Measurements from ENCODE around the gene RBFOX2. TPM values are rescaled to one million over a fixed set of nuclear protein-coding genes. Genes with fewer than 3 reads are reported as not detected.
"Not testable (repeated sequence)": the region's sequence is repeated elsewhere in the genome, so short reads cannot be mapped to it uniquely, and the experiment has no call there.

RBFOX2 gene
- total RNA-seq, 1 experiment from 2014 or later, result 81.1 TPM

- ATAC-seq, result no peak
- no peaks in the 10 kb centered on the region for H3K9me3 ChIP-seq (ENCODE audit: control insufficient read depth, insufficient read depth, low read depth, low read length)
- in situ Hi-C loops (cut with HindIII; ENCODE audit: low pct_unique_long_range_greater_than_20kb, low sequenced_read_pairs) (no loop called here), intact Hi-C loops (cut with micrococcal nuclease; ENCODE audit: unreplicated experiment) (no loop called here)
- no TSS peak for BruUV-seq (replicated peaks)
- ChIA-PET CTCF (no interaction called here), POLR2A (no interaction called here)
- no peaks in the 10 kb centered on the region for H3K36me3 ChIP-seq (ENCODE audit: control insufficient read depth, insufficient read depth, low read length)
- no peak overlapping the region for H3K27ac ChIP-seq (ENCODE audit: low read length)
- H3K4me3 ChIP-seq (ENCODE audit: low read depth in 2 of 2, low read length in 2 of 2), result no peak overlapping the region
- no peaks in the 10 kb centered on the region for H3K27me3 ChIP-seq (ENCODE audit: control insufficient read depth, insufficient read depth, low read length)
- TF ChIP-seq TCF7L2 (IDR thresholded peaks at IDR 0.05; ENCODE audit: low read depth, low read length), result no peak
- no peaks in the 10 kb centered on the region for H3K4me1 ChIP-seq (ENCODE audit: control insufficient read depth, insufficient read depth, low read length)
- no peak for DNase-seq (ENCODE audit: low read depth, low spot score)
Measured at GRCh38 chr22:36073476-36073875, 44.9 kb upstream of the RBFOX2 start.

GRCh38 chr22:36070645-36071044 is 42.0 kb upstream of the RBFOX2 start:
- H3K4me3 ChIP-seq (ENCODE audit: low read depth in 2 of 2, low read length in 2 of 2); H3K27me3 ChIP-seq (ENCODE audit: control insufficient read depth, insufficient read depth, low read length); H3K9me3 ChIP-seq (ENCODE audit: control insufficient read depth, insufficient read depth, low read depth, low read length); H3K4me1 ChIP-seq (ENCODE audit: control insufficient read depth, insufficient read depth, low read length); intact Hi-C loops (cut with micrococcal nuclease; ENCODE audit: unreplicated experiment); H3K36me3 ChIP-seq (ENCODE audit: control insufficient read depth, insufficient read depth, low read length); ATAC-seq; in situ Hi-C loops (cut with HindIII; ENCODE audit: low pct_unique_long_range_greater_than_20kb, low sequenced_read_pairs); BruUV-seq (replicated peaks); CTCF ChIA-PET; H3K27ac ChIP-seq (ENCODE audit: low read length); DNase-seq (ENCODE audit: low read depth, low spot score): not testable (repeated sequence)
- POLR2A ChIA-PET, result interaction anchor here (0.5 kb wide), 1 partner anchor 23 kb away, joined by 5 read pairs; no protein-coding TSS in a partner anchor

GRCh38 chr22:36069368-36069767 is 40.7 kb upstream of the RBFOX2 start:
- no peak for TF ChIP-seq REST (IDR thresholded peaks at IDR 0.05; ENCODE audit: insufficient read depth in 1 of 2, low read depth in 2 of 2, low read length in 1 of 2)
- TF ChIP-seq POLR2AphosphoS5 (IDR thresholded peaks at IDR 0.05; ENCODE audit: low read depth, low read length), result no peak
- no peak for TF ChIP-seq TCF7L2 (IDR thresholded peaks at IDR 0.05; ENCODE audit: low read depth, low read length)
- TF ChIP-seq SIN3A (IDR thresholded peaks at IDR 0.05; ENCODE audit: borderline replicate concordance, insufficient read depth, low read depth, low read length), result no peak
- no peak for TF ChIP-seq CTCF (IDR thresholded peaks at IDR 0.05)
- ChIA-PET POLR2A (no interaction called here), CTCF (no interaction called here)
- Histone ChIP-seq H3K36me3 (ENCODE audit: control insufficient read depth, insufficient read depth, low read length) (no peaks in the 10 kb centered on the region), H3K27me3 (ENCODE audit: control insufficient read depth, insufficient read depth, low read length) (no peaks in the 10 kb centered on the region), H3K4me3 (ENCODE audit: low read depth in 2 of 2, low read length in 2 of 2) (no peak overlapping the region), H3K4me1 (ENCODE audit: control insufficient read depth, insufficient read depth, low read length) (no peaks in the 10 kb centered on the region), H3K27ac (ENCODE audit: low read length) (no peak overlapping the region), H3K9me3 (ENCODE audit: control insufficient read depth, insufficient read depth, low read depth, low read length) (no peaks in the 10 kb centered on the region)
- in situ Hi-C loops (cut with HindIII; ENCODE audit: low pct_unique_long_range_greater_than_20kb, low sequenced_read_pairs), result no loop called here
- no peak for ATAC-seq
- BruUV-seq (replicated peaks), result no TSS peak
- intact Hi-C loops (cut with micrococcal nuclease; ENCODE audit: unreplicated experiment), result loop anchor here (10.0 kb wide), 1 partner anchor 135 kb away; no protein-coding TSS in a partner anchor
- no peak for DNase-seq (ENCODE audit: low read depth, low spot score)

Measured in Panc1 (cell line).